ENCODE results near the gene ACAD11.

ACAD11 gene

GRCh38 chr3:132549169-132549568 lies 110.4 kb downstream of the ACAD11 start:
- Histone ChIP-seq H3K4me1 (ENCODE audit: insufficient read depth, low read length) (no peaks in the 10 kb centered on the region), H3K27ac (ENCODE audit: low read length) (no peak overlapping the region), H3K4me3 (ENCODE audit: low read length) (no peak overlapping the region), H3K9me3 (ENCODE audit: insufficient read depth, low read depth, low read length) (no peaks in the 10 kb centered on the region), H3K27me3 (ENCODE audit: insufficient read depth, low read length) (no peaks in the 10 kb centered on the region), H3K36me3 (ENCODE audit: insufficient read depth, low read depth, low read length) (no peaks in the 10 kb centered on the region), H3K9ac (ENCODE audit: low read depth, low read length) (no peak overlapping the region)

DNA sequence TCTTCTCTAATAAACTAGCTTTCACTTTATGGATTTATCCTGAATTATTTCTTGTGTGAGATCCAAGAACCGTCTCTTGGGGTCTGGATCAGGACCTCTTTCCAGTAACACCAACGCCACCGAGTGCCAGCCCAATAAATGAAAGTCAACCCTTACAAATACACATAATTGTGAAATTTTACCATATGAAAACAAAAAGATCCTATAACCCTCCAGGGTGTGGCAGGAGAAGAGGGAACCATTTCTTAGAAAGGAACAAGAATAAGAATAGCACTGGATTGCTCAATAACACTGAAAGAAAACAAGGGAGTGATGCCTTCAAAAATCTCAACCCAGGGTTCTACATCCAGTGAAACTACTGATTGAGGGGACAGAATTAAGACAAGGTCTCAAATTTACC lies 114.1 kb downstream of the ACAD11 start:
- Histone ChIP-seq H3K36me3 (ENCODE audit: insufficient read depth, low read depth, low read length) (peaks cover 6% of the 10 kb centered on the region; the same call in 1 of the 2 replicates), H3K4me1 (ENCODE audit: insufficient read depth, low read length) (no peaks in the 10 kb centered on the region), H3K27ac (ENCODE audit: low read length) (no peak overlapping the region), H3K27me3 (ENCODE audit: insufficient read depth, low read length) (no peaks in the 10 kb centered on the region), H3K9me3 (ENCODE audit: insufficient read depth, low read depth, low read length) (no peaks in the 10 kb centered on the region), H3K9ac (ENCODE audit: low read depth, low read length) (no peak overlapping the region), H3K4me3 (ENCODE audit: low read length) (no peak overlapping the region)

- no peaks in the 10 kb centered on the region for H3K4me1 ChIP-seq (ENCODE audit: insufficient read depth, low read length)
- H3K9me3 ChIP-seq (ENCODE audit: insufficient read depth, low read depth, low read length), result no peaks in the 10 kb centered on the region
- no peak overlapping the region for H3K4me3 ChIP-seq (ENCODE audit: low read length)
- peaks cover 20% of the 10 kb centered on the region; the same call in 1 of the 2 replicates for H3K36me3 ChIP-seq (ENCODE audit: insufficient read depth, low read depth, low read length)
- H3K27me3 ChIP-seq (ENCODE audit: insufficient read depth, low read length), result no peaks in the 10 kb centered on the region
- H3K27ac ChIP-seq (ENCODE audit: low read length), result no peak overlapping the region
- no peak overlapping the region for H3K9ac ChIP-seq (ENCODE audit: low read depth, low read length)
Measured at GRCh38 chr3:132544130-132544529, 115.5 kb downstream of the ACAD11 start.

DNA sequence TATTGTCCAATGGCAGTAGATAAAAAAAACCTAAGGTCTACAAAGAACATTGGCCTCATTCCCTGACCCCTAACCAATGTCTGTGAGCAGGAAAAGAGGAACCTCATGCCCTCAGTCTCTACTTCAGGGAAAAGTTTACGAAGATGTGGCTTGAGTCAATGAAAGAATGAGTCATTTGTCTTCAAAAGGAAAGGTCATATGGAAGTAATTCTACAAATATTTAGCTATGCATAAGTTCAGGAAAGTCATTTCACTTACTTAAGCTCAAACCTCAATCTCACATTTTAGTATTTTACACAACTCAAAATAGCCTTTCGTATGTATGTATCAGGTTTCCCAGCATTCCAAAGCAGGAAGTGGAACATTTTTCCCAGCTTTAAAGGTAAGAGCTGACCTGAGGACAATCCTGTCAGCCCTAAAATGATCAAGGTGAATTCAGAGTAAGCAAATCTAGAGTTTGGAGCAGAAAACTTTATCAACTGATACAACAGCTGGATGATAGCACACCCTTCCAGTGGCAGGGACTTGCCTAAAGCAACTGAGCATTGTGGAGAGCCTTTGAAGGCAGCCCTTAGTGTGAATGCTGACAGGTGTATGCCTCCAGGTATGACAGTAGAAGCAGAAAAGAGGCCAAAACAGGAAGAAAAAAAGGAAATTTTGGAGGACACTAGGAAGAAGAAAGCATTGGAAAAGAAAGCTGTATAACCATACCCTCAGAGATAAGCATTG lies 116.4 kb downstream of the ACAD11 start:
- Histone ChIP-seq H3K36me3 (ENCODE audit: insufficient read depth, low read depth, low read length) (peaks cover 29% of the 10 kb centered on the region), H3K27ac (ENCODE audit: low read length) (no peak overlapping the region), H3K4me1 (ENCODE audit: insufficient read depth, low read length) (no peaks in the 10 kb centered on the region), H3K9me3 (ENCODE audit: insufficient read depth, low read depth, low read length) (no peaks in the 10 kb centered on the region), H3K27me3 (ENCODE audit: insufficient read depth, low read length) (no peaks in the 10 kb centered on the region), H3K4me3 (ENCODE audit: low read length) (no peak overlapping the region), H3K9ac (ENCODE audit: low read depth, low read length) (no peak overlapping the region)

- Histone ChIP-seq H3K9me3 (ENCODE audit: insufficient read depth, low read depth, low read length) (no peaks in the 10 kb centered on the region), H3K27ac (ENCODE audit: low read length) (no peak overlapping the region), H3K36me3 (ENCODE audit: insufficient read depth, low read depth, low read length) (peaks cover 35% of the 10 kb centered on the region), H3K4me1 (ENCODE audit: insufficient read depth, low read length) (no peaks in the 10 kb centered on the region), H3K4me3 (ENCODE audit: low read length) (no peak overlapping the region), H3K9ac (ENCODE audit: low read depth, low read length) (no peak overlapping the region), H3K27me3 (ENCODE audit: insufficient read depth, low read length) (no peaks in the 10 kb centered on the region)
Measured at GRCh38 chr3:132542577-132542976, 117.0 kb downstream of the ACAD11 start.

DNA sequence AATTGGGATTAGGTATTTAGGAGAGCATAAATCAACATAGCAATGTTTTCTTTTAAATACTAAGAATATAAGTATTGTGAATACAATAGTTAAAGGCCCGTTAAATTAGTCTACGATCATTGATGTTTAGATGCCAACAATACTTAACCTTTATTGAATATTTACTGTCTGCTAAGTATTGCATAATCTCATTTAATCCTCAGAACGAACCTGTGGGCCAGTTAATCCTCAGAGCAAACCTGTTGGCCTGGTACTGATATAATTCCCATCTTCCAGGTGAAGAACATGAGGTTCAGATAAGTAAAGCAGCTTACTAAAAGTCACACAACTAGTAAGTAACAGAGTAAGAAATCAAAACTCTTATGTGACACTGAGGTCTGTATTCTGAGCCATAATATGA lies 119.9 kb downstream of the ACAD11 start:
- no peak overlapping the region for H3K27ac ChIP-seq (ENCODE audit: low read length)
- H3K9me3 ChIP-seq (ENCODE audit: insufficient read depth, low read depth, low read length), result no peaks in the 10 kb centered on the region
- peaks cover 44% of the 10 kb centered on the region for H3K36me3 ChIP-seq (ENCODE audit: insufficient read depth, low read depth, low read length)
- no peaks in the 10 kb centered on the region for H3K27me3 ChIP-seq (ENCODE audit: insufficient read depth, low read length)
- no peak overlapping the region for H3K4me3 ChIP-seq (ENCODE audit: low read length)
- no peaks in the 10 kb centered on the region for H3K4me1 ChIP-seq (ENCODE audit: insufficient read depth, low read length)
- H3K9ac ChIP-seq (ENCODE audit: low read depth, low read length), result no peak overlapping the region

- no peaks in the 10 kb centered on the region for H3K4me1 ChIP-seq (ENCODE audit: insufficient read depth, low read length)
- H3K9ac ChIP-seq (ENCODE audit: low read depth, low read length), result no peak overlapping the region
- peaks cover 55% of the 10 kb centered on the region for H3K36me3 ChIP-seq (ENCODE audit: insufficient read depth, low read depth, low read length)
- H3K9me3 ChIP-seq (ENCODE audit: insufficient read depth, low read depth, low read length), result no peaks in the 10 kb centered on the region
- H3K4me3 ChIP-seq (ENCODE audit: low read length), result no peak overlapping the region
- no peak overlapping the region for H3K27ac ChIP-seq (ENCODE audit: low read length)
- no peaks in the 10 kb centered on the region for H3K27me3 ChIP-seq (ENCODE audit: insufficient read depth, low read length)
Measured at GRCh38 chr3:132538072-132538471, 121.5 kb downstream of the ACAD11 start.

- Histone ChIP-seq H3K4me3 (ENCODE audit: low read length) (no peak overlapping the region), H3K36me3 (ENCODE audit: insufficient read depth, low read depth, low read length) (peaks cover 57% of the 10 kb centered on the region)
Measured at GRCh38 chr3:132537297-132537696, 122.3 kb downstream of the ACAD11 start.

DNA sequence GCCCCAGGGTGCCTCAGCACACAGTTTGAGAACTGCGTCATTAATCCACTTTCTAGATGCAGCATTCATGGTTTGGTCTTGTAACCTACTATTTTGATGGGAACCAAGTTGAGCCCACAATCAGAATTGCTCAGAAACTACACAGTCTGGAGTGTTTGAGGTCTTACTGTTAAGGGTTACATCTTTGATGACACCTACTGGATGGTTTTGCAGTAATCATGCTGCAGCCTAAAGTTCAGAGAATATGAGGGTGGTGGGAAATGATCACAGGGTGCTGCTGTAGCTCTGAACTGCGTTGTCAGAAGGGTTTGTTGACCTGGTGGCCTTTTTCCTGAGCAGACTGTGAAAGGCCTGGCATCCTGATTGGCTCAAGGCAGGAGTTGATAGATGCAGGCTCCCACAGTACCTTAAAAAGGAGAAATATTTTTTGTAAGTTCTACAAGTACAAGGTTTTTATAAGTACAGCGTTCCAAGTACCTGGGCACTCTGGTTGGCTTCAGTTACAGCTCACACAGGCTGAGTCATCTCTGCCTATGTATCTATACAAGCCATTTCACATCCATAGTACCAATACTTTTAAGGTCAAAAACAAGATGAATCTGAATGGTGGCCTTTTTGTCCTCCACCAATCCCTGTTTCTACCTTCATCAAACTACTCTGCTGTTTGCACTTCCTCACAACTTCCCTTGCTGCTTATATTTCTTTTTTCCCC lies 123.0 kb downstream of the ACAD11 start:
- H3K27ac ChIP-seq (ENCODE audit: low read length), result no peak overlapping the region
- no peaks in the 10 kb centered on the region for H3K9me3 ChIP-seq (ENCODE audit: insufficient read depth, low read depth, low read length)
- H3K27me3 ChIP-seq (ENCODE audit: insufficient read depth, low read length), result no peaks in the 10 kb centered on the region
- no peak overlapping the region for H3K9ac ChIP-seq (ENCODE audit: low read depth, low read length)
- H3K4me3 ChIP-seq (ENCODE audit: low read length), result no peak overlapping the region
- H3K36me3 ChIP-seq (ENCODE audit: insufficient read depth, low read depth, low read length), result peaks cover 62% of the 10 kb centered on the region
- no peaks in the 10 kb centered on the region for H3K4me1 ChIP-seq (ENCODE audit: insufficient read depth, low read length)

More at GRCh38 chr3:132537297-132537696, 122.3 kb downstream of the ACAD11 start:
- Histone ChIP-seq H3K27me3 (ENCODE audit: insufficient read depth, low read length) (no peaks in the 10 kb centered on the region), H3K9ac (ENCODE audit: low read depth, low read length) (no peak overlapping the region), H3K27ac (ENCODE audit: low read length) (no peak overlapping the region), H3K4me1 (ENCODE audit: insufficient read depth, low read length) (no peaks in the 10 kb centered on the region), H3K9me3 (ENCODE audit: insufficient read depth, low read depth, low read length) (no peaks in the 10 kb centered on the region)

DNA sequence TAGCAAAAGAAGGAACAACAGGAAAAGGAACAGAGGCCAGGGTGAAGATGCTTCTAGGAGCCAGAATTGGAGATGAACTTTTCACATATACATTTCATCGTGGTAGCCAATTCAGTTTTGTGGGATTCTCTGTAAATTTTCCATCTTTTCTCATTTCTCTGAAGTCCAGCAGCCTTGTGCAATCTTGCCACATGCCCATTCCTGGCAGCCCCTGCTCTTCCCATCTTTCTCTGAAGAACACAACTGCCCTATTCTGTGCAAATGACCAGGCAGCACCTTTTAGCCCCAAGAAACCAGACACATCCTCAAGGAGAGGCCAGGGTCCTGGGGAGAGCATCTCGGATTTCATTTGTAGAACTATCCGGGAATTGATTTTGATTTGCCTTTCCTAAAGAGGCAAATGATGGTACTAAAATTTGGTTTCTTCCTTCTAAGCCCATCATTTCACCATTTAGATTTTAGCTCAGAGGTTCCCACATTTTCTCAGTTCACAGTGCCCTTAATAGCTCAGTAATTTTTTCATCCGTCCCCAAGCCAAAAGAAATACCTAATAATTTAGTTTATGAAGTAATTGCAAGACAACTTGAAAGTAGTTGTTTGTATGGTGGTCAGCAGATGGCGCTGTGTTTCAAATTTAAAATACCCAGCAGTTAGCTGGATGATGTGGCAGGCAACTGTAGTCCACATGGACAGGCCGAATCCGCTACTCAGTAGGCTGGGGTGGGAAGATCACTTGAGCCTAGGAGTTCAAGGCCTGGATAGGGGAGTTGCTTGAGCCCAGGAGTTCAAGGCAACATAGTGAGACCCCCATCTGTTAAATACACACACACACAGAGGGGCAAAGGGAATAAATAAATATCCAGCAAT lies 123.8 kb downstream of the ACAD11 start:
- Histone ChIP-seq H3K4me3 (ENCODE audit: low read length) (no peak overlapping the region), H3K27me3 (ENCODE audit: insufficient read depth, low read length) (no peaks in the 10 kb centered on the region), H3K9me3 (ENCODE audit: insufficient read depth, low read depth, low read length) (no peaks in the 10 kb centered on the region), H3K4me1 (ENCODE audit: insufficient read depth, low read length) (no peaks in the 10 kb centered on the region), H3K27ac (ENCODE audit: low read length) (no peak overlapping the region), H3K9ac (ENCODE audit: low read depth, low read length) (no peak overlapping the region), H3K36me3 (ENCODE audit: insufficient read depth, low read depth, low read length) (peaks cover 66% of the 10 kb centered on the region)

DNA sequence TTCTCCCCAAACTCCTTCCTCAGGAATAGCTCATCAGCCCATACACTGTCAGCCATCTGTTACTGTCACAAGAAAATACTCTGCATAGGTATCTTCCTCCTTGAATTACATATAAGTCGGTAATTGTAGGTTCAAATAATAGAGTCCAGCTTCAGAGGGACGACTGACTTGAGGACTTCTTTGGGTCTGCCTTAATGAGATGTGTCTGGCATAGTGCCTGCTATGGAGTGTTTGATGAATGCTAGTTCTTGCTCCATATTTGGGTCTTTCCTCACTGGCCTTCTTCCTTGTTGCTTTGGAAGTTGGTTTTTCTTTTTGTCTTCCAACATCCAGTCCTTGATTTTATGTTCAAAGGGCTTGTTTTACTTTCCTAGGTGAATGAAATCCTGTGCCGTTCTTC lies 129.0 kb downstream of the ACAD11 start:
- Histone ChIP-seq H3K9ac (ENCODE audit: low read depth, low read length) (no peak overlapping the region), H3K4me3 (ENCODE audit: low read length) (no peak overlapping the region), H3K9me3 (ENCODE audit: insufficient read depth, low read depth, low read length) (no peaks in the 10 kb centered on the region), H3K27ac (ENCODE audit: low read length) (no peak overlapping the region), H3K36me3 (ENCODE audit: insufficient read depth, low read depth, low read length) (peaks cover 75% of the 10 kb centered on the region), H3K27me3 (ENCODE audit: insufficient read depth, low read length) (no peaks in the 10 kb centered on the region), H3K4me1 (ENCODE audit: insufficient read depth, low read length) (no peaks in the 10 kb centered on the region)

Data from iPS-20b (cell line).